H1 (cell line): ENCODE measurements around the gene RASGEF1C. TPM values are rescaled to one million over a fixed set of nuclear protein-coding genes. Genes with fewer than 3 reads are reported as not detected.

Experiments used
- CTCF ChIA-PET: fragments of 300-600 bp; sonication (Branson Sonifier 250); formaldehyde crosslinking; loops from one replicate; lab custom pipeline; 2021; ENCODE audit not compliant: partially characterized antibody; lab: Charles Lee
- POLR2A ChIA-PET: fragments of 300-600 bp; sonication (Branson Sonifier 250); formaldehyde crosslinking; loops from one replicate; lab custom pipeline; 2021; ENCODE audit warnings: inconsistent platforms; ENCODE audit not compliant: partially characterized antibody; lab: Charles Lee
- DNase-seq, 2 experiments: peaks; one replicate each; pipeline versions ENCODE4 v3.0.0 to v3.0.0-alpha.2; 2010 to 2022; ENCODE audit warnings: low spot score in 2 of 2, low read depth in 1 of 2, mixed read lengths in 1 of 2
- FAIRE-seq: peaks from 2 replicates; lab custom pipeline; 2011; peaks lifted over from hg19 to GRCh38; lab: Jason Lieb, UNC
- H2AFZ ChIP-seq: 2 replicates; pipeline ENCODE4 v1.8.1; 2012; ENCODE audit warnings: low read length, inconsistent platforms
- H2AK5ac ChIP-seq: 2 replicates; pipeline ENCODE4 v1.6.1; 2013; ENCODE audit warnings: low read depth, low read length
- H2BK120ac ChIP-seq: replicated peaks from 2 replicates; pipeline ENCODE3; 2013; ENCODE audit warnings: low read depth, low read length, inconsistent platforms
- H2BK12ac ChIP-seq: 2 replicates; pipeline ENCODE4 v1.6.1; 2013; ENCODE audit warnings: low read depth, low read length
- H2BK15ac ChIP-seq: 2 replicates; pipeline ENCODE4 v1.6.1; 2013; ENCODE audit warnings: low read length
- H2BK20ac ChIP-seq: 2 replicates; pipeline ENCODE4 v1.6.1; 2013; ENCODE audit warnings: low read length
- H2BK5ac ChIP-seq: 2 replicates; pipeline ENCODE4 v1.6.1; 2013; ENCODE audit warnings: low read depth, low read length
- H3K14ac ChIP-seq: 2 replicates; pipeline ENCODE4 v1.6.1; 2013; ENCODE audit warnings: inconsistent platforms; ENCODE audit not compliant: insufficient read length
- H3K18ac ChIP-seq: 2 replicates; pipeline ENCODE4 v1.6.1; 2013; ENCODE audit warnings: low read length; ENCODE audit errors: extremely low read depth
- H3K23ac ChIP-seq: 2 replicates; pipeline ENCODE4 v1.6.1; 2013; ENCODE audit warnings: inconsistent platforms; ENCODE audit not compliant: insufficient read length
- H3K23me2 ChIP-seq: 2 replicates; pipeline ENCODE4 v1.6.1; 2013; ENCODE audit warnings: low read depth, low read length
- H3K27ac ChIP-seq: 2 replicates; pipeline ENCODE4 v1.6.1; 2011; ENCODE audit warnings: low read depth, low read length, inconsistent platforms
- H3K27me3 ChIP-seq, 4 experiments: replicated peaks in 1 of 4; 1 replicate in 1 of 4; 2 replicates in 3 of 4; pipeline versions ENCODE4 v1.6.1 to v1.8.1; 2011 to 2013; ENCODE audit warnings: low read length in 3 of 4, mild to moderate bottlenecking in 3 of 4, inconsistent platforms in 2 of 4, mixed read lengths in 2 of 4, moderate library complexity in 1 of 4; ENCODE audit not compliant: control insufficient read depth in 3 of 4, insufficient read depth in 3 of 4; ENCODE audit errors: extremely low read depth in 1 of 4
- H3K36me3 ChIP-seq, 4 experiments: 2 replicates each; pipeline versions ENCODE4 v1.6.1 to v1.8.1; 2011 to 2013; ENCODE audit warnings: mild to moderate bottlenecking in 4 of 4, low read length in 3 of 4, moderate library complexity in 2 of 4, control low read depth in 1 of 4, inconsistent platforms in 1 of 4; ENCODE audit not compliant: insufficient read depth in 4 of 4, control insufficient read depth in 2 of 4
- H3K4ac ChIP-seq: replicated peaks from 2 replicates; pipeline ENCODE3; 2013; ENCODE audit warnings: low read length, low read depth, mixed read lengths, inconsistent platforms; ENCODE audit not compliant: insufficient read length
- H3K4me1 ChIP-seq, 4 experiments: replicated peaks in 1 of 4; 1 replicate in 1 of 4; 2 replicates in 3 of 4; pipeline versions ENCODE4 v1.6.1 to v1.8.1; 2011 to 2013; ENCODE audit warnings: low read length in 3 of 4, inconsistent platforms in 2 of 4, mixed read lengths in 1 of 4; ENCODE audit not compliant: insufficient read depth in 4 of 4, control insufficient read depth in 3 of 4
- H3K4me2 ChIP-seq, 2 experiments: 2 replicates each; pipeline versions ENCODE4 v1.6.1 to v1.8.1; 2011 to 2013; ENCODE audit warnings: low read depth in 2 of 2, low read length in 2 of 2, control low read depth in 1 of 2, inconsistent platforms in 1 of 2, mild to moderate bottlenecking in 1 of 2; ENCODE audit not compliant: insufficient read depth in 1 of 2
- H3K4me3 ChIP-seq, 4 experiments: fragments of 200-600, 300-600 bp in 1 of 4; sonication (generic), shearing (Covaris generic), sonication (Bioruptor Twin) in 1 of 4; 2 replicates each; pipeline versions ENCODE4 v1.5.1 to v1.8.1; 2011 to 2016; ENCODE audit warnings: low read length in 4 of 4, low read depth in 3 of 4, control low read depth in 2 of 4, inconsistent platforms in 2 of 4, mild to moderate bottlenecking in 2 of 4, mixed read lengths in 1 of 4, moderate library complexity in 1 of 4; ENCODE audit not compliant: insufficient read depth in 2 of 4; ENCODE audit errors: extremely low read depth in 1 of 4
- H3K56ac ChIP-seq: replicated peaks from 2 replicates; pipeline ENCODE3; 2013; ENCODE audit warnings: low read depth, mild to moderate bottlenecking, mixed read lengths, low read length, inconsistent platforms; ENCODE audit not compliant: insufficient read length
- H3K79me1 ChIP-seq: 2 replicates; pipeline ENCODE4 v1.6.1; 2013; ENCODE audit warnings: low read depth, low read length, control low read depth
- H3K79me2 ChIP-seq, 2 experiments: 2 replicates each; pipeline versions ENCODE4 v1.6.1 to v1.8.1; 2012 to 2013; ENCODE audit warnings: low read length in 2 of 2, mild to moderate bottlenecking in 2 of 2, inconsistent platforms in 1 of 2; ENCODE audit not compliant: insufficient read depth in 2 of 2, control insufficient read depth in 1 of 2
- H3K9ac ChIP-seq, 4 experiments: replicated peaks in 1 of 4; 1 replicate in 1 of 4; 2 replicates in 3 of 4; pipeline versions ENCODE4 v1.6.1 to v1.8.1; 2011 to 2013; ENCODE audit warnings: low read depth in 3 of 4, low read length in 3 of 4, control low read depth in 2 of 4, mild to moderate bottlenecking in 2 of 4, moderate library complexity in 2 of 4, inconsistent platforms in 1 of 4; ENCODE audit errors: extremely low read depth in 1 of 4
- H3K9me3 ChIP-seq, 2 experiments: 2 replicates each; pipeline versions ENCODE4 v1.6.1 to v1.8.1; 2012 to 2013; ENCODE audit warnings: mild to moderate bottlenecking in 2 of 2, moderate library complexity in 2 of 2, control low read depth in 1 of 2, inconsistent platforms in 1 of 2, low read depth in 1 of 2, low read length in 1 of 2, mixed read lengths in 1 of 2; ENCODE audit not compliant: insufficient read depth in 2 of 2
- H4K20me1 ChIP-seq, 2 experiments: replicated peaks in 1 of 2; 2 replicates each; pipeline versions ENCODE3 to v1.8.1; 2011 to 2013; ENCODE audit warnings: inconsistent platforms in 2 of 2, low read length in 2 of 2, mild to moderate bottlenecking in 1 of 2; ENCODE audit not compliant: insufficient read depth in 2 of 2, control insufficient read depth in 1 of 2
- H4K5ac ChIP-seq: 2 replicates; pipeline ENCODE4 v1.6.1; 2013; ENCODE audit warnings: low read length, low read depth, mixed read lengths, inconsistent platforms; ENCODE audit not compliant: insufficient read length
- H4K8ac ChIP-seq: 2 replicates; pipeline ENCODE4 v1.8.0; 2013; ENCODE audit warnings: mild to moderate bottlenecking, moderate library complexity, low read length, inconsistent platforms; ENCODE audit not compliant: insufficient read depth; ENCODE audit errors: extremely low read depth
- H4K91ac ChIP-seq: replicated peaks from 2 replicates; pipeline ENCODE3; 2013; ENCODE audit warnings: low read length, mixed read lengths, inconsistent platforms; ENCODE audit not compliant: insufficient read length
- CHD2 ChIP-seq: IDR thresholded peaks from 2 replicates; pipeline ENCODE4 v1.6.1; 2012; ENCODE audit warnings: low read length, improper control_type of control experiment
- CTCF ChIP-seq, 3 experiments: IDR thresholded peaks; 1 replicate in 2 of 3; 2 replicates in 1 of 3; pipeline versions ENCODE4 v1.5.1 to v1.6.1; 2011; ENCODE audit warnings: low read length in 3 of 3, mild to moderate bottlenecking in 3 of 3, inconsistent platforms in 2 of 3, low read depth in 1 of 3, moderate library complexity in 1 of 3; ENCODE audit not compliant: insufficient read depth in 1 of 3; ENCODE audit errors: control extremely low read depth in 1 of 3
- EZH2 ChIP-seq: fragments of 200-600 bp; sonication (generic); IDR thresholded peaks from 2 replicates; pipeline ENCODE4 v1.7.1; 2012; ENCODE audit warnings: low read depth, mild to moderate bottlenecking, moderate library complexity, low read length, inconsistent platforms; ENCODE audit not compliant: severe bottlenecking
- GABPA ChIP-seq: IDR thresholded peaks from 2 replicates; pipeline ENCODE4 v1.6.1; 2011; ENCODE audit warnings: mild to moderate bottlenecking, low read length, moderate library complexity, borderline replicate concordance; ENCODE audit not compliant: insufficient read depth
- HDAC6 ChIP-seq: IDR thresholded peaks from one replicate; pipeline ENCODE4 v1.7.1; 2012; ENCODE audit warnings: low read depth, mild to moderate bottlenecking, inconsistent platforms, low read length, moderate library complexity
- KDM4A ChIP-seq: IDR thresholded peaks from one replicate; pipeline ENCODE4 v1.7.1; 2012; ENCODE audit warnings: low read depth, mild to moderate bottlenecking, moderate library complexity, low read length, inconsistent platforms; ENCODE audit not compliant: severe bottlenecking
- POLR2A ChIP-seq, 2 experiments: IDR thresholded peaks; 1 replicate in 1 of 2; 2 replicates in 1 of 2; pipeline ENCODE4 v1.6.1; 2011; ENCODE audit warnings: low read depth in 2 of 2, low read length in 2 of 2, mild to moderate bottlenecking in 2 of 2; ENCODE audit errors: control extremely low read depth in 1 of 2
- POLR2AphosphoS5 ChIP-seq: IDR thresholded peaks from 2 replicates; pipeline ENCODE4 v1.6.1; 2011; ENCODE audit warnings: low read depth, low read length
- SP4 ChIP-seq: IDR thresholded peaks from 2 replicates; pipeline ENCODE4 v1.6.1; 2012; ENCODE audit warnings: low read length, inconsistent platforms
- SUZ12 ChIP-seq: fragments of 200-600 bp; sonication (generic); IDR thresholded peaks from 2 replicates; pipeline ENCODE4 v1.6.1; 2012; ENCODE audit warnings: mild to moderate bottlenecking, inconsistent platforms, low read length, moderate library complexity, mixed read lengths
- TAF1 ChIP-seq: IDR thresholded peaks from 2 replicates; pipeline ENCODE4 v1.6.1; 2011; ENCODE audit warnings: mild to moderate bottlenecking, low read depth, low read length
- USF2 ChIP-seq: IDR thresholded peaks from 2 replicates; pipeline ENCODE4 v1.6.1; 2011; ENCODE audit warnings: low read length, improper control_type of control experiment
- WGBS, 2 experiments: shearing (Covaris generic) in 1 of 2; methylation state at CpG; one replicate each; pipeline versions ENCODE4 v1.1.6 to v1.1.7; 2013 to 2015; ENCODE audit warnings: low lambda C conversion rate in 2 of 2, mixed read lengths in 2 of 2, inconsistent platforms in 1 of 2, low coverage in 1 of 2, missing lambda C conversion rate in 1 of 2; ENCODE audit not compliant: insufficient replicate concordance in 2 of 2, insufficient coverage in 1 of 2, insufficient read length in 1 of 2; ENCODE audit errors: extremely low coverage in 1 of 2, missing lambda C conversion rate in 1 of 2; 5-methylcytosine and 5-hydroxymethylcytosine counted together
- polyA plus RNA-seq, 7 experiments: library from polyadenylated mRNA; depleted of rRNA in 3 of 7; stranded (reverse) in 5 of 7; unstranded in 2 of 7; fragments of >200 nt in 5 of 7; fragments of 200-250 nt in 2 of 7; gene quantifications; 1 replicate in 5 of 7; 2 replicates in 1 of 7; 4 replicates in 1 of 7; pipeline versions ENCODE4 v1.2.1 to v1.2.3, GENCODE V29; 2011 to 2013; ENCODE audit warnings: missing spikeins in 2 of 7, mixed read lengths in 2 of 7
- total RNA-seq: library from RNA; stranded (reverse); fragmentation: NEBNext Ultra II Directional; extraction: Animal tissue kit (Norgen Biotek cat#: 25700); gene quantifications from 2 replicates; pipeline ENCODE4 v1.2.1, GENCODE V29; 2021

The RASGEF1C gene
- total and polyA plus RNA-seq, 2 of the 8 experiments (the other 6 are each of a cell fraction or from before 2014, with no cell fraction given) = 0.26 to 0.61 TPM

- Histone ChIP-seq H3K9me3 (no peaks in the 10 kb centered on the region), H3K23ac (no peak overlapping the region), H3K27ac (no peak overlapping the region), H3K9ac (no peak overlapping the region), H3K27me3 (no peaks in the 10 kb centered on the region), H2AK5ac (no peak overlapping the region), H4K5ac (no peak overlapping the region), H3K4me2 (no peak overlapping the region), H2BK12ac (no peak overlapping the region), H2BK120ac (no peak overlapping the region), H3K4me1 (no peaks in the 10 kb centered on the region; a peak in 1 of 7 replicates), H2AFZ (no peak overlapping the region), H3K4ac (no peak overlapping the region), H4K20me1 (peaks cover 0 to 4% of the 10 kb centered on the region in 2 experiments), H2BK5ac (no peak overlapping the region), H3K23me2 (no peaks in the 10 kb centered on the region), H4K91ac (no peak overlapping the region), H3K4me3 (no peak overlapping the region), H3K18ac (no peak overlapping the region), H3K79me1 (no peaks in the 10 kb centered on the region), H3K79me2 (no peaks in the 10 kb centered on the region), H2BK20ac (no peak overlapping the region), H2BK15ac (no peak overlapping the region), H3K56ac (no peak overlapping the region), H3K14ac (no peak overlapping the region), H4K8ac (no peak overlapping the region), H3K36me3 (no peaks in the 10 kb centered on the region)
- ChIA-PET POLR2A (no interaction called here), CTCF (interaction anchor here (0.6 kb wide), 1 partner anchor 16 kb away, joined by 3 read pairs; no protein-coding TSS in a partner anchor)
- WGBS, 2 experiments = 33% methylated on average over 1 of the region's 1 CpG; no CpG with 5 or more reads in 1 of the 2 experiments
- no peak for DNase-seq
- no peak for FAIRE-seq
- TF ChIP-seq EZH2 = no peak
- no peak for TF ChIP-seq KDM4A
- no peak for TF ChIP-seq GABPA
- no peak for TF ChIP-seq SP4
- TF ChIP-seq HDAC6 = no peak
- TF ChIP-seq SUZ12 = no peak
- no peak for TF ChIP-seq USF2
- no peak for TF ChIP-seq POLR2A (IDR thresholded peaks at IDR 0.05; ENCODE audit: control extremely low read depth in 1 of 2, low read depth in 2 of 2, low read length in 2 of 2)
- no peak for TF ChIP-seq POLR2AphosphoS5
- no peak for TF ChIP-seq CHD2
- TF ChIP-seq CTCF (IDR thresholded peaks at IDR 0.05; ENCODE audit: control extremely low read depth in 1 of 3, insufficient read depth in 1 of 3, low read depth in 1 of 3, low read length in 3 of 3) = no peak
- TF ChIP-seq TAF1 = no peak
These were observed 86.1 kb downstream of the RASGEF1C start for GRCh38 chr5:180122875-180123274.
